Right cardiac atrium (tissue), 5 donors: Measurements from ENCODE around the gene SLC25A14. TPM values are rescaled to one million over a fixed set of nuclear protein-coding genes. Genes with fewer than 3 reads are reported as not detected.

Experiments
- ATAC-seq, 2 donors: fragments of 200-7000 bp; cut with Tn5 transposase; one replicate each; pipeline versions ENCODE4 v1.8.0 to v1.9.1; 2020; ENCODE audit warnings: moderate library complexity in 2 of 2, mild to moderate bottlenecking in 1 of 2
- DNase-seq, 3 donors: peaks; one replicate each; pipeline ENCODE4 v3.0.0-alpha.2; 2020
- H3K27ac ChIP-seq: one replicate; pipeline ENCODE4 v1.5.1; 2013; ENCODE audit warnings: mild to moderate bottlenecking, low read length, control low read depth, moderate library complexity
- H3K27me3 ChIP-seq: one replicate; pipeline ENCODE4 v1.6.1; 2013; ENCODE audit not compliant: control insufficient read depth, insufficient read depth
- H3K4me1 ChIP-seq: one replicate; pipeline ENCODE4 v1.6.1; 2013; ENCODE audit warnings: low read length; ENCODE audit not compliant: control insufficient read depth, insufficient read depth
- H3K4me3 ChIP-seq: one replicate; pipeline ENCODE4 v1.5.1; 2013; ENCODE audit warnings: low read length, control low read depth
- H3K9me3 ChIP-seq: one replicate; pipeline ENCODE4 v1.6.1; 2013; ENCODE audit warnings: low read length; ENCODE audit not compliant: control insufficient read depth
- WGBS: extraction: QIAGEN DNeasy Blood & Tissue Kit; methylation state at CpG from one replicate; pipeline ENCODE4 v1.1.7; 2013; 5-methylcytosine and 5-hydroxymethylcytosine counted together
- intact Hi-C, 4 donors: fragments of 100-400 bp; cut with DNase I; formaldehyde crosslinking; loops; one replicate each; pipeline versions ENCODE4 v1.11.0 to v1.14.0; 2022 to 2023
- polyA plus RNA-seq: library from polyadenylated mRNA; stranded (reverse); fragments of 200-250 nt; gene quantifications from one replicate; pipeline ENCODE4 v1.2.3, GENCODE V29; 2013
- total RNA-seq, 4 donors: library from RNA; stranded (reverse); fragmentation: NEBNext Ultra II Directional; extraction: Animal tissue kit (Norgen Biotek cat#: 25700); gene quantifications; one replicate each; pipeline ENCODE4 v1.2.1, GENCODE V29; 2021
- donor health status: healthy with polysubstance abuse.
- donor health status: DM: no; HTN: yes; CAD: no.
- donor health status: DM: no; HTN: no; CAD: no.
- donor health status: DM: no; HTN: yes; CAD: no; lungs with severe emphysema.
- donor health status: DM: yes; HTN: yes; CAD: no.

Gene SLC25A14
- total and polyA plus RNA-seq, 5 donors: 5.5 to 7.9 (median 6.5) TPM

GRCh38 chrX:130418740-130419139 is 79.0 kb downstream of the SLC25A14 start:
- no peaks in the 10 kb centered on the region for H3K27me3 ChIP-seq
- no peak overlapping the region for H3K4me3 ChIP-seq
- no peak for DNase-seq
- H3K4me1 ChIP-seq: no peaks in the 10 kb centered on the region
- ATAC-seq: no peak
- 88% methylated on average over 4 of the region's 4 CpGs for WGBS
- no peak overlapping the region for H3K27ac ChIP-seq
- H3K9me3 ChIP-seq: no peaks in the 10 kb centered on the region
- intact Hi-C loops: no loop called here

GRCh38 chrX:130419263-130419662 is 79.5 kb downstream of the SLC25A14 start:
- DNase-seq: no peak
- 85% methylated on average over 2 of the region's 2 CpGs for WGBS
- Histone ChIP-seq H3K4me1 (no peaks in the 10 kb centered on the region), H3K9me3 (no peaks in the 10 kb centered on the region), H3K27me3 (no peaks in the 10 kb centered on the region), H3K27ac (no peak overlapping the region), H3K4me3 (no peak overlapping the region)
- no peak for ATAC-seq
- intact Hi-C loops: no loop called here

Other genes with a start within 250 kb of the SLC25A14 start
- gene ELF4, start 229.4 kb upstream of the SLC25A14 start, total RNA-seq: 1 to 10 TPM; 3.1 to 5.6 (median 3.9) TPM
- gene ELF4, start 229.4 kb upstream of the SLC25A14 start, polyA plus RNA-seq: 1.7 TPM
- 100 to 1,000 TPM in 1 of 4 donors, 10 to 100 TPM in 3; 82.0 to 102 (median 89.9) TPM for gene AIFM1, start 174.1 kb upstream of the SLC25A14 start, total RNA-seq
- 129 TPM for gene AIFM1, start 174.1 kb upstream of the SLC25A14 start, polyA plus RNA-seq
- gene RAB33A, start 168.0 kb upstream of the SLC25A14 start, total RNA-seq: 10 to 100 TPM in 3 of 4 donors, 1 to 10 TPM in 1; 9.8 to 21.9 (median 18.9) TPM
- gene RAB33A, start 168.0 kb upstream of the SLC25A14 start, polyA plus RNA-seq: 11.3 TPM
- 1 to 10 TPM; 1.6 to 2.4 (median 2.1) TPM for gene ZNF280C, start 71.0 kb upstream of the SLC25A14 start, total RNA-seq
- gene ZNF280C, start 71.0 kb upstream of the SLC25A14 start, polyA plus RNA-seq: 0.86 TPM
- gene GPR119, start 45.8 kb downstream of the SLC25A14 start, total RNA-seq: not detected
- not detected for gene GPR119, start 45.8 kb downstream of the SLC25A14 start, polyA plus RNA-seq
- gene RBMX2, start 62.1 kb downstream of the SLC25A14 start, total RNA-seq: 10 to 100 TPM; 12.6 to 14.6 (median 14.0) TPM
- gene RBMX2, start 62.1 kb downstream of the SLC25A14 start, polyA plus RNA-seq: 13.1 TPM